K562 (cell line): Measurements from ENCODE around the gene GLYATL3. TPM values are rescaled to one million over a fixed set of nuclear protein-coding genes. Genes with fewer than 3 reads are reported as not detected.

ENCODE experiments used
- ATAC-seq: fragments of 200-7000 bp; cut with Tn5 transposase; 3 replicates; pipeline ENCODE4 v1.9.1; 2020; ENCODE audit warnings: moderate library complexity
- BruUV-seq: library from RNA; stranded (reverse); fragments of 400-500 nt; replicated peaks from 2 replicates; lab custom pipeline; 2021; lab: Mats Ljungman, UMichigan
- CTCF ChIA-PET: fragments of 300-600 bp; formaldehyde crosslinking; extraction: SDS; loops from one replicate; lab custom pipeline; 2021; ENCODE audit warnings: low intra/inter-chr PET ratio; lab: Yijun Ruan, JAX
- POLR2A ChIA-PET: fragments of 300-600, 350-650 bp; sonication (Branson Sonifier 250); formaldehyde crosslinking; extraction: SDS; loops from one replicate; lab custom pipeline; 2021; ENCODE audit warnings: antibody characterized with exemption, inconsistent platforms; lab: Yijun Ruan, JAX
- DNase-seq, 4 experiments: peaks; one replicate each; pipeline versions ENCODE4 v3.0.0 to v3.0.0-alpha.2; 2011 to 2018; ENCODE audit warnings: low spot score in 3 of 4, mixed read lengths in 3 of 4; ENCODE audit errors: extremely low read depth in 1 of 4
- FAIRE-seq: peaks from 2 replicates; lab custom pipeline; 2011; peaks lifted over from hg19 to GRCh38; lab: Jason Lieb, UNC
- H2AFZ ChIP-seq: 2 replicates; pipeline ENCODE4 v1.6.0; 2011; ENCODE audit warnings: low read depth, low read length, control low read depth, inconsistent platforms
- H3K27ac ChIP-seq: fragments of 200-600 bp; 3 replicates; pipeline ENCODE4 v1.8.0; 2011; ENCODE audit warnings: low read depth, mild to moderate bottlenecking, control low read depth, inconsistent platforms, low read length, moderate library complexity, mixed read lengths; ENCODE audit errors: extremely low read depth
- H3K27me3 ChIP-seq, 2 experiments: fragments of 300-600 bp in 1 of 2; 2 replicates in 1 of 2; 3 replicates in 1 of 2; pipeline versions ENCODE4 v1.6.0 to v1.8.0; 2011; ENCODE audit warnings: inconsistent platforms in 2 of 2, low read length in 2 of 2, mild to moderate bottlenecking in 1 of 2, mixed read lengths in 1 of 2, moderate library complexity in 1 of 2; ENCODE audit not compliant: control insufficient read depth in 2 of 2, insufficient read depth in 2 of 2
- H3K36me3 ChIP-seq: fragments of 300-600 bp; 3 replicates; pipeline ENCODE4 v1.8.0; 2011; ENCODE audit warnings: mild to moderate bottlenecking, low read length, inconsistent platforms; ENCODE audit not compliant: control insufficient read depth, insufficient read depth
- H3K4me1 ChIP-seq, 2 experiments: fragments of 200-600 bp in 1 of 2; replicated peaks in 1 of 2; 2 replicates in 1 of 2; 3 replicates in 1 of 2; pipeline versions ENCODE4 v1.5.1 to v1.8.0; 2011; ENCODE audit warnings: inconsistent platforms in 2 of 2, low read length in 2 of 2, mild to moderate bottlenecking in 1 of 2, mixed read lengths in 1 of 2, moderate library complexity in 1 of 2; ENCODE audit not compliant: control insufficient read depth in 2 of 2, insufficient read depth in 2 of 2
- H3K4me2 ChIP-seq: 2 replicates; pipeline ENCODE4 v1.6.1; 2011; ENCODE audit warnings: low read length, control low read depth, inconsistent platforms, mixed read lengths; ENCODE audit not compliant: insufficient read depth
- H3K4me3 ChIP-seq: fragments of 200-600 bp; sonication (generic), shearing (Covaris generic); 2 replicates; pipeline ENCODE4 v1.5.1; 2016; ENCODE audit warnings: control low read depth, inconsistent platforms
- H3K79me2 ChIP-seq: fragments of 200-600 bp; 3 replicates; pipeline ENCODE4 v1.8.0; 2011; ENCODE audit warnings: low read length, inconsistent platforms; ENCODE audit not compliant: control insufficient read depth, insufficient read depth
- H3K9ac ChIP-seq, 2 experiments: 2 replicates each; pipeline versions ENCODE4 v1.6.0 to v1.6.1; 2011; ENCODE audit warnings: low read depth in 2 of 2, low read length in 2 of 2, control low read depth in 1 of 2, inconsistent platforms in 1 of 2, mild to moderate bottlenecking in 1 of 2, mixed read lengths in 1 of 2; ENCODE audit not compliant: insufficient read depth in 1 of 2
- H3K9me1 ChIP-seq: one replicate; pipeline ENCODE4 v1.6.0; 2011; ENCODE audit warnings: inconsistent platforms, mild to moderate bottlenecking, low read length, moderate library complexity; ENCODE audit not compliant: control insufficient read depth, insufficient read depth
- H3K9me3 ChIP-seq: replicated peaks from 2 replicates; pipeline ENCODE4 v1.5.1; 2011; ENCODE audit warnings: low read depth, low read length, inconsistent platforms; ENCODE audit not compliant: control insufficient read depth, insufficient read depth
- H4K20me1 ChIP-seq: replicated peaks from 2 replicates; pipeline ENCODE4 v1.6.1; 2011; ENCODE audit warnings: low read length, inconsistent platforms, mixed read lengths; ENCODE audit not compliant: control insufficient read depth, insufficient read depth
- CBFA2T3 ChIP-seq: fragments of 450-650 bp; IDR thresholded peaks from 2 replicates; pipeline ENCODE4 v1.6.1; 2017
- CCAR2 ChIP-seq: fragments of 200-400 bp; formaldehyde crosslinking; IDR thresholded peaks from 2 replicates; pipeline ENCODE4 v1.6.1; 2017; ENCODE audit warnings: mild to moderate bottlenecking, low read depth, low read length
- CEBPB ChIP-seq: fragments of 450-650 bp; IDR thresholded peaks from 2 replicates; pipeline ENCODE4 v1.6.1; 2016; ENCODE audit warnings: missing genetic modification characterization, missing compliant biosample characterization
- DPF2 ChIP-seq: fragments of 450-650 bp; IDR thresholded peaks from 2 replicates; pipeline ENCODE4 v1.6.1; 2016
- HNRNPLL ChIP-seq: fragments of 200-400 bp; formaldehyde crosslinking; IDR thresholded peaks from 2 replicates; pipeline ENCODE4 v1.6.1; 2017; ENCODE audit warnings: low read length, low read depth, mild to moderate bottlenecking; ENCODE audit not compliant: poor library complexity, severe bottlenecking
- NCOA1 ChIP-seq: fragments of 450-650 bp; IDR thresholded peaks from 2 replicates; pipeline ENCODE4 v1.6.1; 2016; ENCODE audit warnings: low read depth
- PCBP1 ChIP-seq: fragments of 200-400 bp; formaldehyde crosslinking; IDR thresholded peaks from 2 replicates; pipeline ENCODE4 v1.6.1; 2018; ENCODE audit warnings: mild to moderate bottlenecking, low read depth, low read length; ENCODE audit not compliant: poor library complexity, severe bottlenecking
- RBFOX2 ChIP-seq: fragments of 200-400 bp; formaldehyde crosslinking; IDR thresholded peaks from 2 replicates; pipeline ENCODE4 v1.6.1; 2017; ENCODE audit warnings: low read depth, mild to moderate bottlenecking, low read length, moderate library complexity
- TRIM24 ChIP-seq, 2 experiments: fragments of 450-650 bp; IDR thresholded peaks; 2 replicates each; pipeline ENCODE4 v1.6.1; 2016
- ZNF121 ChIP-seq: sonication (generic); formaldehyde crosslinking; conservative IDR thresholded peaks from 2 replicates; pipeline ENCODE4 v1.8.0; 2022; ENCODE audit warnings: missing genetic modification reagents
- ZNF140 ChIP-seq: fragments of 250-450 bp; sonication (Bioruptor Pico); IDR thresholded peaks from 2 replicates; pipeline ENCODE4 v1.8.0; 2021; ENCODE audit warnings: moderate library complexity, mild to moderate bottlenecking, inconsistent platforms
- ZNF584 ChIP-seq: fragments of 200-800 bp; sonication (Bioruptor generic); IDR thresholded peaks from 2 replicates; pipeline ENCODE4 v1.6.1; 2016; ENCODE audit warnings: low read depth, mild to moderate bottlenecking, missing genetic modification characterization, missing compliant biosample characterization
- WGBS: fragments of 100-300 bp; shearing (Covaris generic); methylation state at CpG from one replicate; pipeline ENCODE4 v1.1.6; 2016; ENCODE audit warnings: low coverage, mixed read lengths; ENCODE audit not compliant: insufficient coverage; ENCODE audit errors: missing lambda C conversion rate; 5-methylcytosine and 5-hydroxymethylcytosine counted together
- in situ Hi-C: fragments of 300-500 bp; cut with MboI; formaldehyde crosslinking; loops from 4 replicates; pipeline ENCODE4 v1.15.0; 2018; ENCODE audit warnings: inconsistent platforms, mixed read lengths
- intact Hi-C: fragments of 100-400 bp; cut with micrococcal nuclease; formaldehyde crosslinking; loops from 2 replicates; pipeline ENCODE4 v1.14.2; 2022
- polyA plus RNA-seq, 8 experiments: library from polyadenylated mRNA; depleted of rRNA in 4 of 8; stranded (reverse) in 5 of 8; unstranded in 3 of 8; fragments of >200 nt; fragmentation: Nextera tagmentation in 2 of 8; fragmentation: Illumina TruSeq in 1 of 8; extraction: Ambion mirVana in 2 of 8; extraction: Trizol in 1 of 8; gene quantifications; 2 replicates each; pipeline versions ENCODE4 v1.2.1 to v1.2.3, GENCODE V29; 2011 to 2014; ENCODE audit warnings: inconsistent platforms in 1 of 8, missing spikeins in 1 of 8
- total RNA-seq, 7 experiments: library from RNA; depleted of rRNA in 6 of 7; stranded (reverse); fragments of >200 nt in 6 of 7; fragmentation: Illumina TruSeq in 2 of 7; extraction: Trizol in 2 of 7; gene quantifications; 2 replicates each; pipeline versions ENCODE4 v1.2.1 to v1.2.3, GENCODE V29; 2011 to 2021; ENCODE audit warnings: low replicate concordance in 1 of 7
- TF ChIP-seq, protein P1 (sequence below), 3 experiments: fragments of 200-800 bp in 1 of 3; fragments of 250-450 bp in 1 of 3; fragments of 450-650 bp in 1 of 3; sonication (Bioruptor Pico) in 1 of 3; sonication (Bioruptor generic) in 1 of 3; formaldehyde crosslinking in 1 of 3; IDR thresholded peaks; 2 replicates each; pipeline versions ENCODE4 v1.6.1 to v1.8.0; 2016 to 2022; ENCODE audit warnings: mild to moderate bottlenecking in 2 of 3, missing genetic modification characterization in 2 of 3, missing compliant biosample characterization in 1 of 3, moderate library complexity in 1 of 3
- TF ChIP-seq, protein P2 (sequence below): IDR thresholded peaks from 2 replicates; pipeline ENCODE4 v1.6.1; 2014; ENCODE audit warnings: antibody characterized with exemption
- TF ChIP-seq, protein P3 (sequence below): fragments of 450-650 bp; IDR thresholded peaks from 2 replicates; pipeline ENCODE4 v1.6.1; 2016

Gene GLYATL3
- total and polyA plus RNA-seq, 9 of the 15 experiments (the other 6 are each of a cell fraction or from before 2014, with no cell fraction given): not detected

DNA sequence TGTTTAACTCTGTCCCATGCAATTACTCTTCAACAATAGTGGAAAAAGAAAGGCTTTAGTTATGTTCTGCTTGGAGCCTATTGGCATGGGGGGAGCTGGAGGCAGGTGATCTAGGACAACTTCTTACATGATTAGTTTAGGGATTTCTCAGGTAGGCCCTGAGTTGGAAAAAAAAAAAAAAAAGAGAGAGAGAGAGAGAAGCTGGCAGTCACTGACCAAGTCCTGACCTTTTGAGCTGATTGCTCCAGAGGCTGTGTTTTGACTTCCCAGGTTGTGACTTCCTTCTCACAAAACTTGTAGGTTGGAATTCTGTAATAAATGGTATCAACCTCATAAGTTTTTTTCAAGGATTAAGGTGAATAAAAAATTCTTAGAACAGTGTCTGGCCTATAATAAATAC is 58.5 kb downstream of the GLYATL3 start (continued):
- TF ChIP-seq HNRNPLL: no peak

DNA sequence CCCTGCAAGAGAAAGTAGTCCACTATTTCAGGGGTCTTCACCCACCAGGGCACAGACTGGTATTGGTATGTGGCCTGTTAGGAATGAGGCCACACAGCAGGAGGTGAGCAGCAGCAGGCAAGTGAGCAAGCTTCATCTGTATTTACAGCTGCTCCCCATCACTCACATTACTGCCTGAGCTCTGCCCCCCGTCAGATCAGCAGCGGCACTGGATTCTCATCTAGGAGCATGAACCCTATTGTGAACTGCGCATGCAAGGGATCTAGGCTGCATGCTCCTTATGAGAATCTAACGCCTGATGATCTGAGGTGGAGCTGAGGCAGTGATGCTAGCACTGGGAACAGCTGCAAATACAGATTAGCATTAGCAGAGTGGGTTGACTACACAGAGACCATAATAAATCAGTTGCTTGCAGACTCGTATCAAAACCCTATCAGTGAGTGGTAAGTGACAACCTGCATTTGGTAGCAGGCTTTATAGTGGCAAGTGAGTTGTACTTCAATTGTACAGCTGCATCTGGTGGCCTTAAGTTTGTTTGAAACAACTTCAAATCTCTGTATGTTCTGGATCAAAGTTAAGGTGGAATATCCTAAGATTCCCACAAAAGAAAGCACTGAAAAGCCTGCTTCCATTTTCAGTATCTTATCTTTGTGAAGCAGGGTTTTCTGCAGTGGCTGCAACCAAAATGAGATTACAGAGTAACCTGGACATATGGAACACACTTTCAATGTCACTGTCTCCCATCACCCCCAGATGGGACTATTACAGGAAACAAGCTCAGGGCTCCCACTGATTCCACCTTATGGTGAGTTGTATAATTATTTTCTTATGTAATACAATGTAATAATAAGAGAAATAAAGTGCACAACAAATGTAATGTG is 63.5 kb downstream of the GLYATL3 start:
- DNase-seq: peak in 1 of 4 experiments; percentile 41
- ChIA-PET CTCF (no interaction called here), POLR2A (interaction anchor here (1.1 kb wide), 1 partner anchor 22 kb away, joined by 3 read pairs; no protein-coding TSS in a partner anchor)
- Histone ChIP-seq H3K4me3 (no peak overlapping the region), H3K27ac (no peak overlapping the region), H3K79me2 (no peaks in the 10 kb centered on the region), H3K27me3 (no peaks in the 10 kb centered on the region), H3K9ac (no peak overlapping the region), H3K9me3 (no peaks in the 10 kb centered on the region), H2AFZ (no peak overlapping the region), H3K4me2 (no peak overlapping the region), H4K20me1 (no peaks in the 10 kb centered on the region), H3K4me1 (peaks cover 0 to 4% of the 10 kb centered on the region in 2 experiments; a peak in 1 of 5 replicates), H3K9me1 (no peaks in the 10 kb centered on the region), H3K36me3 (no peaks in the 10 kb centered on the region)
- no TSS peak for BruUV-seq
- no peak for FAIRE-seq
- WGBS: 33% methylated on average over 5 of the region's 5 CpGs
- in situ Hi-C loops (no loop called here), intact Hi-C loops (no loop called here)
- ATAC-seq: peak; percentile 47
- TF ChIP-seq DPF2 (peak; percentile 44; the same call in 1 of the 2 replicates), CBFA2T3 (peak; percentile 79), CCAR2 (no peak), ZNF584 (CRISPR knock-in tag) (no peak), TRIM24 (IDR thresholded peaks at IDR 0.05) (peak; percentile 43 to 56; a peak in 2 of 4 replicates), NCOA1 (no peak), ZNF140 (CRISPR knock-in tag) (no peak), CEBPB (tag) (no peak), PCBP1 (no peak), ZNF121 (no peak), RBFOX2 (no peak)
- TF ChIP-seq, protein P1, sequence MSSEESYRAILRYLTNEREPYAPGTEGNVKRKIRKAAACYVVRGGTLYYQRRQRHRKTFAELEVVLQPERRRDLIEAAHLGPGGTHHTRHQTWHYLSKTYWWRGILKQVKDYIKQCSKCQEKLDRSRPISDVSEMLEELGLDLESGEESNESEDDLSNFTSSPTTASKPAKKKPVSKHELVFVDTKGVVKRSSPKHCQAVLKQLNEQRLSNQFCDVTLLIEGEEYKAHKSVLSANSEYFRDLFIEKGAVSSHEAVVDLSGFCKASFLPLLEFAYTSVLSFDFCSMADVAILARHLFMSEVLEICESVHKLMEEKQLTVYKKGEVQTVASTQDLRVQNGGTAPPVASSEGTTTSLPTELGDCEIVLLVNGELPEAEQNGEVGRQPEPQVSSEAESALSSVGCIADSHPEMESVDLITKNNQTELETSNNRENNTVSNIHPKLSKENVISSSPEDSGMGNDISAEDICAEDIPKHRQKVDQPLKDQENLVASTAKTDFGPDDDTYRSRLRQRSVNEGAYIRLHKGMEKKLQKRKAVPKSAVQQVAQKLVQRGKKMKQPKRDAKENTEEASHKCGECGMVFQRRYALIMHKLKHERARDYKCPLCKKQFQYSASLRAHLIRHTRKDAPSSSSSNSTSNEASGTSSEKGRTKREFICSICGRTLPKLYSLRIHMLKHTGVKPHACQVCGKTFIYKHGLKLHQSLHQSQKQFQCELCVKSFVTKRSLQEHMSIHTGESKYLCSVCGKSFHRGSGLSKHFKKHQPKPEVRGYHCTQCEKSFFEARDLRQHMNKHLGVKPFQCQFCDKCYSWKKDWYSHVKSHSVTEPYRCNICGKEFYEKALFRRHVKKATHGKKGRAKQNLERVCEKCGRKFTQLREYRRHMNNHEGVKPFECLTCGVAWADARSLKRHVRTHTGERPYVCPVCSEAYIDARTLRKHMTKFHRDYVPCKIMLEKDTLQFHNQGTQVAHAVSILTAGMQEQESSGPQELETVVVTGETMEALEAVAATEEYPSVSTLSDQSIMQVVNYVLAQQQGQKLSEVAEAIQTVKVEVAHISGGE (CRISPR knock-in tag; IDR thresholded peaks at IDR 0.05): no peak
- TF ChIP-seq, protein P2, sequence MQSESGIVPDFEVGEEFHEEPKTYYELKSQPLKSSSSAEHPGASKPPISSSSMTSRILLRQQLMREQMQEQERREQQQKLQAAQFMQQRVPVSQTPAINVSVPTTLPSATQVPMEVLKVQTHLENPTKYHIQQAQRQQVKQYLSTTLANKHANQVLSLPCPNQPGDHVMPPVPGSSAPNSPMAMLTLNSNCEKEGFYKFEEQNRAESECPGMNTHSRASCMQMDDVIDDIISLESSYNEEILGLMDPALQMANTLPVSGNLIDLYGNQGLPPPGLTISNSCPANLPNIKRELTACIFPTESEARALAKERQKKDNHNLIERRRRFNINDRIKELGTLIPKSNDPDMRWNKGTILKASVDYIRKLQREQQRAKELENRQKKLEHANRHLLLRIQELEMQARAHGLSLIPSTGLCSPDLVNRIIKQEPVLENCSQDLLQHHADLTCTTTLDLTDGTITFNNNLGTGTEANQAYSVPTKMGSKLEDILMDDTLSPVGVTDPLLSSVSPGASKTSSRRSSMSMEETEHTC: no peak
- TF ChIP-seq, protein P3, sequence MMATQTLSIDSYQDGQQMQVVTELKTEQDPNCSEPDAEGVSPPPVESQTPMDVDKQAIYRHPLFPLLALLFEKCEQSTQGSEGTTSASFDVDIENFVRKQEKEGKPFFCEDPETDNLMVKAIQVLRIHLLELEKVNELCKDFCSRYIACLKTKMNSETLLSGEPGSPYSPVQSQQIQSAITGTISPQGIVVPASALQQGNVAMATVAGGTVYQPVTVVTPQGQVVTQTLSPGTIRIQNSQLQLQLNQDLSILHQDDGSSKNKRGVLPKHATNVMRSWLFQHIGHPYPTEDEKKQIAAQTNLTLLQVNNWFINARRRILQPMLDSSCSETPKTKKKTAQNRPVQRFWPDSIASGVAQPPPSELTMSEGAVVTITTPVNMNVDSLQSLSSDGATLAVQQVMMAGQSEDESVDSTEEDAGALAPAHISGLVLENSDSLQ: 0 out of 2 replicates have a peak, but pooled peaks have one; percentile 7
